ENCODE data around the gene CWF19L2.

GRCh38 chr11:107301878-107302277, 155.7 kb downstream of the CWF19L2 start:
- TF ChIP-seq, protein P1, sequence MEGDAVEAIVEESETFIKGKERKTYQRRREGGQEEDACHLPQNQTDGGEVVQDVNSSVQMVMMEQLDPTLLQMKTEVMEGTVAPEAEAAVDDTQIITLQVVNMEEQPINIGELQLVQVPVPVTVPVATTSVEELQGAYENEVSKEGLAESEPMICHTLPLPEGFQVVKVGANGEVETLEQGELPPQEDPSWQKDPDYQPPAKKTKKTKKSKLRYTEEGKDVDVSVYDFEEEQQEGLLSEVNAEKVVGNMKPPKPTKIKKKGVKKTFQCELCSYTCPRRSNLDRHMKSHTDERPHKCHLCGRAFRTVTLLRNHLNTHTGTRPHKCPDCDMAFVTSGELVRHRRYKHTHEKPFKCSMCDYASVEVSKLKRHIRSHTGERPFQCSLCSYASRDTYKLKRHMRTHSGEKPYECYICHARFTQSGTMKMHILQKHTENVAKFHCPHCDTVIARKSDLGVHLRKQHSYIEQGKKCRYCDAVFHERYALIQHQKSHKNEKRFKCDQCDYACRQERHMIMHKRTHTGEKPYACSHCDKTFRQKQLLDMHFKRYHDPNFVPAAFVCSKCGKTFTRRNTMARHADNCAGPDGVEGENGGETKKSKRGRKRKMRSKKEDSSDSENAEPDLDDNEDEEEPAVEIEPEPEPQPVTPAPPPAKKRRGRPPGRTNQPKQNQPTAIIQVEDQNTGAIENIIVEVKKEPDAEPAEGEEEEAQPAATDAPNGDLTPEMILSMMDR (conservative IDR thresholded peaks at IDR 0.05; ENCODE audit: low read depth, low read length) = no peak
- TF ChIP-seq EZH2phosphoT487 (IDR thresholded peaks at IDR 0.05; ENCODE audit: borderline replicate concordance, low read length) = no peak

Data from PC-3 (cell line).